PC-9 (cell line): ENCODE results near the gene DAND5. TPM values are rescaled to one million over a fixed set of nuclear protein-coding genes. Genes with fewer than 3 reads are reported as not detected.

ENCODE experiments used
- BruUV-seq: library from RNA; stranded (reverse); fragments of 400-500 nt; replicated peaks from 2 replicates; lab custom pipeline; 2021; lab: Mats Ljungman, UMichigan
- CTCF ChIA-PET: fragments of 300-600 bp; sonication (Branson Sonifier 250); formaldehyde crosslinking; loops from one replicate; lab custom pipeline; 2022; ENCODE audit warnings: antibody characterized with exemption; lab: Charles Lee
- POLR2A ChIA-PET: fragments of 300-600 bp; sonication (Branson Sonifier 250); formaldehyde crosslinking; loops from one replicate; lab custom pipeline; 2022; ENCODE audit warnings: antibody characterized with exemption; ENCODE audit not compliant: unreplicated experiment; lab: Charles Lee
- DNase-seq, 2 experiments: peaks; one replicate each; pipeline versions ENCODE4 v3.0.0 to v3.0.0-alpha.2; 2015 to 2022; ENCODE audit warnings: mixed read lengths in 1 of 2
- H2AFZ ChIP-seq: fragments of 200-600 bp; sonication (generic); 2 replicates; pipeline ENCODE4 v1.8.1; 2017; ENCODE audit warnings: antibody characterized with exemption
- H3F3A ChIP-seq: fragments of 200-600 bp; sonication (generic); 2 replicates; pipeline ENCODE4 v1.8.1; 2017; ENCODE audit warnings: antibody characterized with exemption, mild to moderate bottlenecking, low read depth; ENCODE audit not compliant: insufficient read depth
- H3K27ac ChIP-seq: fragments of 200-600 bp; sonication (generic); 2 replicates; pipeline ENCODE4 v1.6.1; 2016; ENCODE audit warnings: mixed run types
- H3K27me3 ChIP-seq: fragments of 200-600 bp; sonication (generic); 2 replicates; pipeline ENCODE4 v1.6.1; 2016; ENCODE audit warnings: low read depth, mixed run types; ENCODE audit not compliant: insufficient read depth
- H3K36me3 ChIP-seq: fragments of 200-600 bp; sonication (generic); 2 replicates; pipeline ENCODE4 v1.6.1; 2016; ENCODE audit warnings: low read depth, mixed run types
- H3K4me1 ChIP-seq: fragments of 200-600 bp; sonication (generic); replicated peaks from 2 replicates; pipeline ENCODE4 v1.6.1; 2016; ENCODE audit warnings: mixed run types; ENCODE audit not compliant: insufficient read depth
- H3K4me2 ChIP-seq: fragments of 200-600 bp; sonication (generic); 2 replicates; pipeline ENCODE4 v1.6.1; 2017; ENCODE audit warnings: mixed run types
- H3K4me3 ChIP-seq: fragments of 200-600 bp; sonication (generic); 2 replicates; pipeline ENCODE4 v1.6.1; 2016; ENCODE audit warnings: mixed run types
- H3K79me2 ChIP-seq: fragments of 200-600 bp; sonication (generic); 2 replicates; pipeline ENCODE4 v1.6.1; 2017; ENCODE audit warnings: low read depth, mixed run types
- H3K9me2 ChIP-seq: fragments of 200-600 bp; sonication (generic); 2 replicates; pipeline ENCODE4 v1.8.1; 2017; ENCODE audit warnings: mild to moderate bottlenecking; ENCODE audit not compliant: insufficient read depth
- H3K9me3 ChIP-seq: fragments of 200-600 bp; sonication (generic); 2 replicates; pipeline ENCODE4 v1.8.1; 2016; ENCODE audit warnings: low read depth; ENCODE audit not compliant: insufficient read depth
- H4K20me1 ChIP-seq: fragments of 200-600 bp; sonication (generic); 2 replicates; pipeline ENCODE4 v1.8.1; 2017; ENCODE audit not compliant: insufficient read depth
- EZH2 ChIP-seq: fragments of 200-600 bp; sonication (generic); IDR thresholded peaks from 2 replicates; pipeline ENCODE4 v1.8.0; 2017; ENCODE audit warnings: antibody characterized with exemption, low read depth
- intact Hi-C: fragments of 100-400 bp; cut with micrococcal nuclease; formaldehyde crosslinking; loops from one replicate; pipeline ENCODE4 v1.10.0; 2022; ENCODE audit not compliant: unreplicated experiment
- total RNA-seq: library from RNA; stranded (reverse); gene quantifications from 2 replicates; pipeline ENCODE4 v1.2.3, GENCODE V29; 2021
- TF ChIP-seq, protein P1 (sequence below): fragments of 200-600 bp; sonication (generic); conservative IDR thresholded peaks from 2 replicates; pipeline ENCODE4 v1.6.1; 2017; ENCODE audit warnings: mixed run types, antibody characterized with exemption, mild to moderate bottlenecking, moderate library complexity

Gene DAND5
- total RNA-seq, 1 experiment from 2014 or later, result 0.20 TPM

DNA sequence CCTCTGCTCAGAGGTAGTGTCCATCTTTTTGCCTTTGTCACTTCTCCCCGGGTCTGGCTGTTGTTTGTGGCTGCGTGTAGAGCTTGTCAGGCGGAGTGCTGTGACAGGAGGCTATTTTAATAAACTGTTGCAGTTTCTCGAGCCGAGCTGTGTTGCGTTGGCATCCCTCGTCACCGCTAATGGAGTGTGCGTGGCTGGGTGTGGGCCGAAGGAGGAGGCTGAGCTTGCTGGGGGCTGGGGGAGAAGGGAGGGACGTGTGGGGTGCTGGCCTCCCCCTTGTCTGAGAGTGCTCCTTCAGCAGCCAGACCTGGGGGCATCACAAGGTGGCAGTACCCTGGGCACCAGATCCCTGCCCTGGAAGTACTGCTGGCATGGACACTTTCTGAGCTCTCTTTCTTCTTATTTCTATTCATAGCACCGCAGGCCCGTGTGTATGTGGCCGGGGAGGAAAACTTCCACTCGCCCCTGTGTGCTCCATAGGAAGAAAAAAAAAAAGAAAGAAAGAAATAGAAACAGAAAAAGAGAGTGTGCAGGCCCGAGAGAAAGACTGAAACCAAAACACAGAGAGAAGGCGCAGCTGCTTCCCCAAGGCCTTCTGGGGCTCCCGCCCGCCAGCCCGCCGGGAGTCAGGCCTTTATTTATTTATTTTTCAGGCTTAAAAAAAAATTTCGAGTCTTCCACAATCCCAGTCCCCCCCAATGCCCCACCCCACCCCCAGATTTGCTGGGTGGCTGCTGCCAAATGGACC, 52.9 kb downstream of the DAND5 start:
- Histone ChIP-seq H3K27ac (no peak overlapping the region), H3F3A (peaks cover 5% of the 10 kb centered on the region; the same call in 1 of the 2 replicates), H3K4me2 (no peak overlapping the region), H3K27me3 (peaks cover 8% of the 10 kb centered on the region; the same call in 1 of the 2 replicates), H3K36me3 (no peaks in the 10 kb centered on the region), H3K9me3 (no peaks in the 10 kb centered on the region), H3K4me1 (no peaks in the 10 kb centered on the region), H3K79me2 (no peaks in the 10 kb centered on the region), H3K4me3 (no peak overlapping the region), H3K9me2 (no peaks in the 10 kb centered on the region), H4K20me1 (no peaks in the 10 kb centered on the region), H2AFZ (no peak overlapping the region)
- CTCF ChIA-PET, result interaction anchor here (0.6 kb wide), 1 partner anchor 247 kb away, joined by 6 read pairs; the partner anchor contains the start of gene HOOK2
- no TSS peak for BruUV-seq
- TF ChIP-seq, protein P1, sequence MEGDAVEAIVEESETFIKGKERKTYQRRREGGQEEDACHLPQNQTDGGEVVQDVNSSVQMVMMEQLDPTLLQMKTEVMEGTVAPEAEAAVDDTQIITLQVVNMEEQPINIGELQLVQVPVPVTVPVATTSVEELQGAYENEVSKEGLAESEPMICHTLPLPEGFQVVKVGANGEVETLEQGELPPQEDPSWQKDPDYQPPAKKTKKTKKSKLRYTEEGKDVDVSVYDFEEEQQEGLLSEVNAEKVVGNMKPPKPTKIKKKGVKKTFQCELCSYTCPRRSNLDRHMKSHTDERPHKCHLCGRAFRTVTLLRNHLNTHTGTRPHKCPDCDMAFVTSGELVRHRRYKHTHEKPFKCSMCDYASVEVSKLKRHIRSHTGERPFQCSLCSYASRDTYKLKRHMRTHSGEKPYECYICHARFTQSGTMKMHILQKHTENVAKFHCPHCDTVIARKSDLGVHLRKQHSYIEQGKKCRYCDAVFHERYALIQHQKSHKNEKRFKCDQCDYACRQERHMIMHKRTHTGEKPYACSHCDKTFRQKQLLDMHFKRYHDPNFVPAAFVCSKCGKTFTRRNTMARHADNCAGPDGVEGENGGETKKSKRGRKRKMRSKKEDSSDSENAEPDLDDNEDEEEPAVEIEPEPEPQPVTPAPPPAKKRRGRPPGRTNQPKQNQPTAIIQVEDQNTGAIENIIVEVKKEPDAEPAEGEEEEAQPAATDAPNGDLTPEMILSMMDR, result no peak
- TF ChIP-seq EZH2, result no peak
- intact Hi-C loops, result no loop called here
- POLR2A ChIA-PET, result no interaction called here
- DNase-seq, result no peak

DNA sequence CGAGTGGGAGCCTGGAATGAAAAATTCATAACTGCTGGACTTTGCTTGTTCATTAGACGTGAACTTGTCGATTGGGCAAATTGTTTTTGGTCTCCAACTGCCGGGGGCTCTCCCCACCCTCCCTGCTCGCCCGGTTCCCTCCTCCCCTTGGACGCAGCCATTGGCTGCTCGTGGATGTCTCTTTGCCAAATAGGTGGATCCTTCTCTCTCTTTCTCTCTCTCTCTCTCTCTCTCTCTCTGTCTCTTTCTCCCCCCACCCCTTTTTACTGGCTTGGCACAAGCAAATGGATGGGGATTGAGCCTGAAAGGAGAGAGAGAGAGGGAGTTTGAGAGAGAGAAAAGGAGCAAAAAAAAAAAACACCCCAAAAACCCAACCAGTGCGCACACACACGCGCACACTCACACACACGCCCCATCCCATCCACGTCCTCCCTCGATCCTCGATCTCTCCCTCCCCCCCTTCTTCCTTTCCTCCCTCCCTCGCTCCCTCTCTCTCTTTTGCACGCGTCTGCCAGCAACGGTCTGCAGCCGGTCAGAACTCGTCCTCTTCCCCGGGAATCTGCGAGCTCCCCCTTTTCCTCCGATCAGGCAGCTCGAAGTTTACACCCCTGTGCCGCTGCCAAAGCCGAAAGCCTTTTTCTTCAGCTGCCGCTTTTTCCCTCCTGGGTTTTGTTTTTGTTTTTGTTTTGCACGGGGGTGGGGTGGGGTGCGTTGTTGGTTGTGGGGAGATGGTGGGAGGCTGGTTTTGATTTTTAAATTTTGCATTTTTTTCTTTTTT, 53.7 kb downstream of the DAND5 start:
- CTCF ChIA-PET, result interaction anchor here (0.7 kb wide), 1 partner anchor 241 kb away, joined by 14 read pairs; no protein-coding TSS in a partner anchor
- no peaks in the 10 kb centered on the region for H3K79me2 ChIP-seq

DNA sequence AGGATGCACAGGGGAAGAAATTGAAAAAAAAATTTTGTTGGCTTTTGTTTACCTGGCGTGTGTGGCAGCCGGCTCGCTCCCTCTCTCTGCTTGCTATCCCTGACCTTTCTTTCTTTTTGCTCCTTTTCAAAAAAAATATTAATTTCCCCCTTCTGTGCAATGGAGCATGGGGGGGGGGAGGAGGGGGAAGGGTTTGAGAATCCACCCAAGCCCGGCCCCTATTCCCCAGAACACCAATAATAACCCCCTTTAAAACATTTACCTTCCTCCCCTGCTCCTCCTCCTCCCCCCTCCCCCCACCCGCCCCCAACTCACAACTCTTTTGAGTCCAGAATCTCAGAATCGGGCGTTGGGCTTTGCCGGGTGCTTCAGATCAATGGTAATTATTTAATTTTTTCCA, 54.3 kb downstream of the DAND5 start:
- POLR2A ChIA-PET, result no interaction called here
- no peak overlapping the region for H3K27ac ChIP-seq
- CTCF ChIA-PET, result interaction anchor here (0.7 kb wide), 1 partner anchor 240 kb away, joined by 14 read pairs; no protein-coding TSS in a partner anchor
- intact Hi-C loops, result no loop called here
- no peaks in the 10 kb centered on the region for H3K4me1 ChIP-seq
- no peaks in the 10 kb centered on the region for H3K9me2 ChIP-seq
- H2AFZ ChIP-seq, result no peak overlapping the region
- H3K4me3 ChIP-seq, result no peak overlapping the region
- no TSS peak for BruUV-seq
- no peak for TF ChIP-seq EZH2
- TF ChIP-seq, protein P1, result no peak
- H4K20me1 ChIP-seq, result no peaks in the 10 kb centered on the region
- H3K36me3 ChIP-seq, result no peaks in the 10 kb centered on the region
- H3K27me3 ChIP-seq, result peaks cover 8% of the 10 kb centered on the region; the same call in 1 of the 2 replicates
- DNase-seq, result no peak
- no peaks in the 10 kb centered on the region for H3K79me2 ChIP-seq
- peaks cover 5% of the 10 kb centered on the region; the same call in 1 of the 2 replicates for H3F3A ChIP-seq
- H3K4me2 ChIP-seq, result no peak overlapping the region
- no peaks in the 10 kb centered on the region for H3K9me3 ChIP-seq

More for the DNA sequence above, 53.7 kb downstream of the DAND5 start:
- Histone ChIP-seq H3K27ac (no peak overlapping the region), H3K4me3 (no peak overlapping the region), H3K9me3 (no peaks in the 10 kb centered on the region), H3K27me3 (peaks cover 8% of the 10 kb centered on the region; the same call in 1 of the 2 replicates), H3K4me1 (no peaks in the 10 kb centered on the region), H3F3A (peaks cover 5% of the 10 kb centered on the region; the same call in 1 of the 2 replicates), H3K36me3 (no peaks in the 10 kb centered on the region), H4K20me1 (no peaks in the 10 kb centered on the region), H2AFZ (no peak overlapping the region), H3K4me2 (no peak overlapping the region), H3K9me2 (no peaks in the 10 kb centered on the region)
- BruUV-seq, result no TSS peak
- TF ChIP-seq, protein P1, result no peak
- TF ChIP-seq EZH2, result no peak
- intact Hi-C loops, result no loop called here
- POLR2A ChIA-PET, result no interaction called here
- no peak for DNase-seq
